ENCODE measurements around the gene PIK3CG.

DNA sequence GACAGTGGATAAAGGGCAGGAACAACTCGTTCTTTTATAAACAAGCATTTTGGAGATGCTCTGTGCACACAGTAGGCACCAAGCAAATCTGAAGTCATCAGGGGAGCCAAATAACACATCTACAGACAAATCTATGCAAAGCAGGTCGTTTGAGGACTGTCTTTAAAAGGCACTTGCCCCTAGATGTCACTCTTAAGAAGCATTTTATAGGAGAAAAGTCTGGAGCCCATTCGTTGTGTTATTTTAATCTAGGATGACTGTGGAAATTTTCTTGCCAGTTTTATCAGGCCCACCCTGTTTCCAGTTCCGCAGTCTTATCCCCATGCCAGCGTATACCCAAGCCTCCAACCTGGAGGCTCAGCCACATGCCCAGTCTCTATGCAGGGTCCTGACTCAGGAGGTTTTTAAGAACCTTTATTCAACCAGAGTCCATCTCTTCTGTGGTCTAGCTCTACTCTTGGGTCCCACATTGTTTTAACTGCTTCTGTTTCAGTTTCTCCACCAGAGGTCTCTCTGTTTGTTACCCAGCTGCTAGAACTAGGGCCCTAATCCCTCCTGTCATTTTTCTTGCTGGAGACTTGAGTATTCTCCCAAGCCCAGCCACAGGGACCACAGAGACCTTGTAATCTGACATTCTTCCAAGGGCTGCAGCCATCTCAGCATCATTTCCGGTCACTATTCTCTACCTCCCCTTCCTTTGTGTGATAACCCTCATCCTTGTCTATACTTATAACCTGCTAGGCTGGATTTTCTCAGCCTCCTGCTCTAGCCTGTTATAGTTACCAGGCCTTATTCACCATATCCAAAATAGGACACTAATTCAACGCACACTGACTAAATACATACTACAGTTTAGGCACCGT, 26.7 kb downstream of the PIK3CG start:
- TF ChIP-seq YY1 (IDR thresholded peaks at IDR 0.05; ENCODE audit: insufficient read depth, insufficient read length): no peak
- no peak for TF ChIP-seq SUZ12 (IDR thresholded peaks at IDR 0.05; ENCODE audit: extremely low read depth, insufficient read depth, insufficient read length)

All from NT2/D1 (cell line).